Fibroblast of gingiva (primary cell): ENCODE results near the gene SORL1.
A peak's percentile ranks its signal among the peaks of the same experiment; 100 is the strongest.

Source experiments
- DNase-seq: peaks from one replicate; pipeline ENCODE4 v3.0.0-alpha.2; 2011; ENCODE audit warnings: low read depth

The SORL1 gene

GRCh38 chr11:121587182-121587581 is 135.1 kb downstream of the SORL1 start:
- DNase-seq = no peak

GRCh38 chr11:121588747-121589146 is 136.6 kb downstream of the SORL1 start:
- no peak for DNase-seq

GRCh38 chr11:121589946-121590537 is 137.9 kb downstream of the SORL1 start:
- DNase-seq = no peak

DNA sequence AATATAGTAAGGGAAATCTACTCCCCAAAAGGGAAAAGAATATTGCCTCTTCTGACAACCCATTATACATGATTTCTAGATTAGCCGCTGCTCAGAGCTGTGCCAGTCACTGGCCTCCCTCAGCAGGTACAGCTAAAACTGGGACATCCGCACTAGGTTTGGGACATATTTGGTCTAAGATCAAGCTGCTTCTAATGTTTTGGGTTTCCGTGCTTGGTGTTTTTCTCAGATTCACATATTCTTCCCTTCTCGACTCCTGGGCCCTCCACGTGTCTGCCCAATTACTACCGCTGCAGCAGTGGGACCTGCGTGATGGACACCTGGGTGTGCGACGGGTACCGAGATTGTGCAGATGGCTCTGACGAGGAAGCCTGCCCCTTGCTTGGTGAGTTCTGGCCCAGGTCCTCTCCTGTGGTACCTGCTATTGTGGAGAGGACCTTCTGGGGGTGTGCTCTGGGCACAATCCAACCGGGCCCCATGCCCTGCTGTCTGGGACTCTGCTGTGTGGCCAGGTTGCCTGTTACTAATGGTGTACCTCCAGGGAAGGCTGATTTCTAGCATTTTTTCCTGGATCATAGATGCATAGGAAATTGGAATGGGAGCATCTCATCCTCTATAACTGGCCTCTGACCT is 138.8 kb downstream of the SORL1 start:
- DNase-seq = no peak

DNA sequence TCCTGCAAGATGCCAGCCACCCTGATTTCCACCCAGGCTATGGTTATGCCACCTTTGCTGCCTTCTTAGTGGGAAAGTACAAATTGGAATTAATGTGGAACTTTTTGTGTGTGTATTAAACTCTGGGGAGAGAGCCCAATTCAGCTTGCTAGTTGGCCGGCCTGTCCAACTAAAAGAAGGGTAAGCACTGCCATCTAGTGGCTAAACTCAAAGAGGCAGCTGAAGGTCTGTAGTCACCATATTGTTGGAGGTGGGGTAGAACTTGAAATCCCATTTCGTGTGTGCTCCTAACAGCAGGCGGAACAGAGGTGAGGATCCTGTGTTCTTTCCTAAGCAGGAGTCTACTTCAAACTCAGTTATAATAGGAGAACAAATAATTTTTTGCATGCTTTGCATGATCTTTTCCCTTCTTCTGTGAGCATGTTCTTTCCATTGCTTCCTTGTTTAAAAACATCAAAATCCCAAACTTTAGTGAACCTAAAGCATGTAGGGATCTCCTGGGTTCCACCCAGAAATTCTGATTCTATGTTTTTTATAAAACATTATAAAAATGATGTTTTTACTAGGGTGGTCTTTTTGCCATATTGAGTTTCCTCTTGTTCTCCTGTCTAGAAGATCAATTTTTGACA is 139.4 kb downstream of the SORL1 start:
- DNase-seq = peak; percentile 65

DNA sequence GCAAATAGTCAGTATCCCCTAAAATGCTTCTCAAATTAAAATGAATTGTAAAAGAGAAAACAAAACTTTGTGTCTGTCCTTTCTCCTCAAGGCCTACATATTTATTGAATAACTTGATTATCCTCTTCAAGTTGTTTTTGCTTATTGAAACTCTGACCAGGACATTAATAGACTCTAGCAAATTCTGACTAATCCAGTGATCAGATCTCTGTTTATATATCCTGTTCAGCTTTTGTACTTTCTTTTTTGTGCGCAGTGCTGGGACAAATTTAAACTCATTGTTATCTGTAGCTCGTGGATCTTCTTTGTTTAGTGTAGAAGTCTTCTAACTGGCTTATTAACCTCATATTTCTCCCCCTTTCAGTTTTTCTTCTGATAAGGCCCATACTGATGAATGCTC is 140.6 kb downstream of the SORL1 start:
- no peak for DNase-seq

- peak; percentile 98 for DNase-seq
Observed at GRCh38 chr11:121595717-121596161, 143.6 kb downstream of the SORL1 start.

- no peak for DNase-seq
Observed at GRCh38 chr11:121596195-121597155, 144.4 kb downstream of the SORL1 start.

- no peak for DNase-seq
Observed at GRCh38 chr11:121603316-121603715, 151.2 kb downstream of the SORL1 start.

GRCh38 chr11:121604152-121604551 is 152.0 kb downstream of the SORL1 start:
- no peak for DNase-seq

- DNase-seq = no peak
Observed at GRCh38 chr11:121606354-121606753, 154.2 kb downstream of the SORL1 start.

DNA sequence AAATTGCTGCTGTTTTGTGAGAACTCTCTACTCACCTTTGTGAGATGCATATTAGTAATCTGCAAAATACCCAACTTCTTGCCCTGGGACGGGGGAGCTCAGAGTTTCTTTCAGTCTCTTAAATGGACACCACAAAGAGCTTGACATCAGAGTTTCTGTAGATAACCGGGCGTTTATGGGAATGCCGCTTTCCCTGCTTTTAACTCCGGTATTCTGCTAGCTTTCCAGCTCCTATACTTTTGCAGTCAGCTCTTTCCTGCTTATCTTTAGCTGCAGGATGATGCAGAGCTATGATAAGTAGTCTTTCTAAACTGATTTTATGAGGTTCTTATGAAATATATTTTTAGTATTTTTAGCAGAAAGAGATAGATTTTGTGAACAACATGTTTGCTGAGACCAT is 155.2 kb downstream of the SORL1 start:
- no peak for DNase-seq

DNA sequence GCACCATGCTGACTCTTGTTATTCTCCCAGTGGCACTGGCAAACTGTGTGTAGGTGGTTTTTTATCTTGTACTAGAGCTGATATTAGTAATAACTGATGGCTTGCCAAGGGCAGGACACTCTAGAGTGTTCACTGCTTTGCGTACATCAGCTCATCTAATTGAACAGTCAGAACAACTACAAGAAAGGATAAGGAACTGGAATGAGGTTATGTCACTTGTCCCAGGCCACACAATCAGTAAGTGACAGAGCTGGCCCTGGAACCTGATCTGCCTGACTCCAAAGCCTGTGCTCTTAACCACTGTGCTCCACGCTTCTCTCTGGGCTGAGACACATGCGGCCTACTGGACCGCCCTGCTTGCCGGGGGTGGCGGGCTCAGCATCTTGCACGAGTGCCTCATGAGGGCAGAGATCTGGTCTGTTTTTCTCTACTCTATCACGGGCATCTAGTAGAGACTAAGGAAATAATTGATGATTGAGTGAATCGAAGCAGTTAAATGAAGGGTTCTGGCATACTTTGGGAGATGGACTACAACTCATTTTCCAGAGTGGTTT is 156.5 kb downstream of the SORL1 start:
- no peak for DNase-seq

DNA sequence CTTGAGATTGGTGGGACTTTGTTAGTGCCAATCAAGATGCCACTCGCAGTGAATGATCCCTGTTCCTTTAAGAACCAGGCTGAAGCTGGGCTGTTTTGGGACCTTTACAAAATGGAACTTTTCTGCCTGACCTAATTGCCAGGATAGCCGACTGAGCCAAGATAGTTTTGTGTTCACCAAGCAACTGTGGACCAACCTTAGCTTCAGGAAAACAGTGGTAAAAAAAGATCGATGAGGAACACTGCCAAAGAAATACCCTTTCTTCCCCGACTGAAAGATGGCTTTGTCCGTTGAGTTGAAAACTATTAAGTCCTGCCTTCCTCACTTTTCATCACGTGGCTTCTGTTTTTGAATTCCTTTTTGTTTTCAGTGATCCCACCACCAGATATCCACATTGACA is 158.6 kb downstream of the SORL1 start:
- no peak for DNase-seq

- DNase-seq = no peak
Observed at GRCh38 chr11:121611242-121611641, 159.1 kb downstream of the SORL1 start.

GRCh38 chr11:121613724-121614123 is 161.6 kb downstream of the SORL1 start:
- DNase-seq = peak; percentile 16

DNA sequence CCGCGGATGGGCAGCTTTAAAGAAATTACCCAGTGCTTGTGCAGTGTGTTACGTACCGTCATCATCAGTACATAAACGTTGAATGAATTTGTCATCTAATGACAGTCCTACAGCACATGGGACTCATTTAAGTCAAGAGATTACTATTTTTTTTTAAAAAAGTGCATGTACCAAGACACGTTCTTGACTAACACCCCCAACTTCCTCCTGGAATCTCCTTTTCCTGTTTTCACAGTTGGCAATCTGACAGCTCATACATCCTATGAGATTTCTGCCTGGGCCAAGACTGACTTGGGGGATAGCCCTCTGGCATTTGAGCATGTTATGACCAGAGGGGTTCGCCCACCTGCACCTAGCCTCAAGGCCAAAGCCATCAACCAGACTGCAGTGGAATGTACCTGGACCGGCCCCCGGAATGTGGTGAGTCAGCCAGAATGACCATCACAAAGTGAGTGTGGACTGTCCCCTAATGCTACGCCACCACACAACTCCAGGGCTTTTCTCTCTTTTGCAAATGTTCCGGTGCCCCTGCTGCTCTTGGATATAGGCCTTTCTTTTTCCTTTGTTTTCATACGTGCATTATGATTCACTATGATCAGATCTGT is 162.6 kb downstream of the SORL1 start:
- DNase-seq = no peak

- DNase-seq = no peak
Observed at GRCh38 chr11:121615501-121615900, 163.4 kb downstream of the SORL1 start.

DNA sequence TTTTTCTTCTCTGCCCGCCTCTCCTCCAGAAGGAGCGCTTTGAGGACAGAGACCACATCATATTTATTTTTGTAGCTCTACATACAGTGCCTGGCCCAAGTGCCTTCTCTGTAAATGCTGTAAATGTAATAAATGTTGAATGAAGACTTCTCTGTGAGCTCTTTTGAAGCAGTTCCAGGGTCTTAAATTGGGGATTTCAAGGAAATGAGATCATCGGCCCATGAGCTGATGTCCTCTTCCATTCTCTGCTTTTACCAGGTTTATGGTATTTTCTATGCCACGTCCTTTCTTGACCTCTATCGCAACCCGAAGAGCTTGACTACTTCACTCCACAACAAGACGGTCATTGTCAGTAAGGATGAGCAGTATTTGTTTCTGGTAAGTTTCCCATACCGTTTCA is 166.4 kb downstream of the SORL1 start:
- DNase-seq = no peak

GRCh38 chr11:121625777-121626506 is 173.8 kb downstream of the SORL1 start:
- DNase-seq = peak; percentile 80

DNA sequence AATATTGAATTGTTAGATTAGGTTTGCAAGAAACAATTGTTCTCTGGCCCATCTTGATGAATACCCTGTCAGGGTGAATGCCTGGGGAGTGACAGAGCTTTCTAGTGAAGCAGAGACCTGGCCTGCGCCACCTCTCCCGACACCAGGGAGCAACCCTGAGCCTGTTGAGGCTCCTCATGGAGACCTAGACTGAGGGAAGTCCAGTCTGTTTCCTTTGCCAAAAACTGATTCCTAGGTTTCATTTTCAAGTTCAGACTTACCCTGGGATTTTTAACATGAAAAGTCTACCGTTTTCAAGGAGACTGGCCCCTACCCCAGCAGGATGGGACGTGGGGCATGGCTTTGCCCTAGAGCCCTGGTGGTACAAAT is 174.4 kb downstream of the SORL1 start:
- DNase-seq = no peak
